AG04450 (cell line): ENCODE data around the gene DDX1. TPM values are rescaled to one million over a fixed set of nuclear protein-coding genes. Genes with fewer than 3 reads are reported as not detected.

Source experiments
- CTCF ChIA-PET: fragments of 300-600, 350-600 bp; formaldehyde crosslinking; extraction: SDS; loops from one replicate; lab custom pipeline; 2022; ENCODE audit warnings: antibody characterized with exemption, inconsistent platforms; lab: Charles Lee
- POLR2A ChIA-PET: fragments of 350-600 bp; formaldehyde crosslinking; extraction: SDS; loops from one replicate; lab custom pipeline; 2021; ENCODE audit warnings: antibody characterized with exemption, inconsistent platforms; lab: Yijun Ruan, JAX
- DNase-seq: peaks from one replicate; pipeline ENCODE4 v3.0.0-alpha.2; 2011; ENCODE audit warnings: low read depth, low spot score
- H3K27ac ChIP-seq: one replicate; pipeline ENCODE4 v1.5.1; 2012; ENCODE audit warnings: low read depth, low read length, control low read depth
- H3K27me3 ChIP-seq: one replicate; pipeline ENCODE4 v1.6.0; 2012; ENCODE audit warnings: low read length; ENCODE audit not compliant: control insufficient read depth, insufficient read depth
- H3K4me3 ChIP-seq: 2 replicates; pipeline ENCODE4 v1.5.1; 2011; ENCODE audit warnings: mild to moderate bottlenecking, low read depth, low read length, control low read depth
- H3K9me3 ChIP-seq: 2 replicates; pipeline ENCODE4 v1.5.1; 2012; ENCODE audit warnings: low read length; ENCODE audit not compliant: control insufficient read depth, insufficient read depth
- CTCF ChIP-seq: IDR thresholded peaks from 2 replicates; pipeline ENCODE4 v1.5.1; 2011; ENCODE audit warnings: low read depth, low read length, control low read depth, inconsistent platforms
- polyA plus RNA-seq: library from polyadenylated mRNA; depleted of rRNA; stranded (reverse); fragments of >200 nt; gene quantifications from 2 replicates; pipeline ENCODE4 v1.2.3, GENCODE V29; 2011

Gene DDX1
- polyA plus RNA-seq, 1 experiment, result 171 TPM

GRCh38 chr2:15638720-15639119 lies 47.1 kb downstream of the DDX1 start:
- ChIA-PET CTCF (interaction anchor here (0.7 to 8.1 kb wide), 4 partner anchors 870 to 1118 kb away, joined by 3 to 75 read pairs (median 4); no protein-coding TSS in a partner anchor), POLR2A (no interaction called here)
- Histone ChIP-seq H3K4me3 (no peak overlapping the region), H3K27ac (no peak overlapping the region), H3K27me3 (no peaks in the 10 kb centered on the region), H3K9me3 (peaks cover 3% of the 10 kb centered on the region; the same call in 1 of the 2 replicates)
- peak; percentile 15 for DNase-seq
- no peak for TF ChIP-seq CTCF

GRCh38 chr2:15639323-15640251 lies 47.9 kb downstream of the DDX1 start:
- no peak overlapping the region for H3K27ac ChIP-seq
- H3K9me3 ChIP-seq, result peaks cover 3% of the 10 kb centered on the region; the same call in 1 of the 2 replicates
- H3K27me3 ChIP-seq, result no peaks in the 10 kb centered on the region
- ChIA-PET CTCF (interaction anchor here (1.1 to 8.1 kb wide), 3 partner anchors 969 to 1118 kb away, joined by 4 to 75 read pairs (median 4); no protein-coding TSS in a partner anchor), POLR2A (no interaction called here)
- no peak for TF ChIP-seq CTCF
- H3K4me3 ChIP-seq, result no peak overlapping the region
- DNase-seq, result no peak

- Histone ChIP-seq H3K27ac (no peak overlapping the region), H3K27me3 (no peaks in the 10 kb centered on the region), H3K4me3 (no peak overlapping the region), H3K9me3 (peaks cover 3% of the 10 kb centered on the region; the same call in 1 of the 2 replicates)
- ChIA-PET CTCF (interaction anchor here (1.1 to 8.1 kb wide), 2 partner anchors 969 to 1117 kb away, joined by 4 to 75 read pairs; no protein-coding TSS in a partner anchor), POLR2A (no interaction called here)
- no peak for TF ChIP-seq CTCF
- peak; percentile 39 for DNase-seq
Observed at GRCh38 chr2:15640261-15640711, 48.6 kb downstream of the DDX1 start.

- Histone ChIP-seq H3K9me3 (peaks cover 3% of the 10 kb centered on the region; the same call in 1 of the 2 replicates), H3K27ac (no peak overlapping the region), H3K4me3 (no peak overlapping the region), H3K27me3 (no peaks in the 10 kb centered on the region)
- no peak for TF ChIP-seq CTCF
- POLR2A ChIA-PET, result no interaction called here
- DNase-seq, result no peak
- CTCF ChIA-PET, result interaction anchor here (1.1 to 8.1 kb wide), 2 partner anchors 968 to 1116 kb away, joined by 4 to 75 read pairs; no protein-coding TSS in a partner anchor
Observed at GRCh38 chr2:15640784-15641183, 49.1 kb downstream of the DDX1 start.
